HG03135 (cell line): ENCODE results near the gene ARMC8.
A peak's percentile ranks its signal among the peaks of the same experiment; 100 is the strongest.
"Not testable (repeated sequence)": the region's sequence is repeated elsewhere in the genome, so short reads cannot be mapped to it uniquely, and the experiment has no call there.

Source experiments
- ATAC-seq: cut with Tn5 transposase; IDR thresholded peaks from one replicate; pipeline ENCODE4 v1.9.1; 2021; ENCODE audit warnings: mild to moderate bottlenecking, moderate library complexity; ENCODE audit not compliant: unreplicated experiment

ARMC8 gene, protein sequence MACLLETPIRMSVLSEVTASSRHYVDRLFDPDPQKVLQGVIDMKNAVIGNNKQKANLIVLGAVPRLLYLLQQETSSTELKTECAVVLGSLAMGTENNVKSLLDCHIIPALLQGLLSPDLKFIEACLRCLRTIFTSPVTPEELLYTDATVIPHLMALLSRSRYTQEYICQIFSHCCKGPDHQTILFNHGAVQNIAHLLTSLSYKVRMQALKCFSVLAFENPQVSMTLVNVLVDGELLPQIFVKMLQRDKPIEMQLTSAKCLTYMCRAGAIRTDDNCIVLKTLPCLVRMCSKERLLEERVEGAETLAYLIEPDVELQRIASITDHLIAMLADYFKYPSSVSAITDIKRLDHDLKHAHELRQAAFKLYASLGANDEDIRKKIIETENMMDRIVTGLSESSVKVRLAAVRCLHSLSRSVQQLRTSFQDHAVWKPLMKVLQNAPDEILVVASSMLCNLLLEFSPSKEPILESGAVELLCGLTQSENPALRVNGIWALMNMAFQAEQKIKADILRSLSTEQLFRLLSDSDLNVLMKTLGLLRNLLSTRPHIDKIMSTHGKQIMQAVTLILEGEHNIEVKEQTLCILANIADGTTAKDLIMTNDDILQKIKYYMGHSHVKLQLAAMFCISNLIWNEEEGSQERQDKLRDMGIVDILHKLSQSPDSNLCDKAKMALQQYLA

DNA sequence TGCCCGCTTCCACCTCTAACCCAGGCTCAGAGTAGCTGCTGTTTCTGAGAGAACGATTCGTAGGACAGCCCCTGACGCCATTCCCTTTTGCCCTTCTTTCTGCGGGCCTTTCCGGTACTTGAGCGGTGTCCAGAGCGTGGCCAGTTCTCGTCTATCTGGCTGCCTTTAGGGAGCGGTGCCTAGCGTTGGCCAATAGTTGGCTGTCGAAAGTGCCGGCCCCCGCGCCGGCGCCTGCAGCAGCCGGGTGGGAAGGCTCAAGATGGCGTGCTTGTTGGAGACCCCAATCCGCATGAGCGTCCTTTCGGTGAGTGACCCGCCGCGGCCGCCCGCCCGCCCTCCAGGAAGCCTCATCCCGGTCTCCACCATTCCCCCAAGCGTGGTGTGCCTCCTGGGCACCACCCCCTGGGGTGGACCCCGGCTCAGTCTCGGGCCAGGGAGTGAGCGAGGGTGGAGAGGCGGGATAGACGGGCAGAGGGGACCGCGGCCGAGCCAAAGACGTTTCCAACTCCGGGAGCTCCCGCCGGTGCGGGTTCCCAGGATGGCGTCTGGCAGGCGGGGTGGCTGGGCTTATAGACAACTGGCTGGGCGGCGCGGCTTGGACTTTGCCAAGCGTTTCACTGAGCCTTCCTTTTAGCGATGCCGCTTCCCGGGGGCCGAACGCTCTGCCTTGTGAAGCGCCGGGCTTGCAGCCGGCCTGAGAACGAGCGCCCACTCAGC lies at the start of gene ARMC8:
TSS of gene ARMC8 (plus strand) at position 6 of the 717 bp plus-strand sequence. CDS start at position 260, 254 bp downstream.
- peak; percentile 85 for ATAC-seq

DNA sequence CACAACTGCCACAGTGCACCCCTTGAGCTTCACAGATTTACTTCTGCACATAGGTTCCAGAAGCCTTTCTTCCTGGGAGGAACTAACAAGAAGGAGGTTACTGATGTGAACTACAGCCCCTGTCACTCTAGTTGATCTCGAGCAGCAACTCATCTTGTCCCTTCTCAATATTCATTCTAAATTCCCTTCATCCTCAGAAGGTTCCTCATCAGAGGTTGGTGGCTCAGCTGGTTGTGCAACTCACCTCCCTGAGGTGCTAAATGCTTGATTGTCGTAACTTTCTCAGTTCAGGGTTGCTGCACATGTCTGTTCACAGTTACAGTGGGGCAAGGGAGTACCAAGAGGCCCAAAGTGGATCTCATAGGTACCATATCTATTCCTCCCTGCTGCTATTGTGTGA lies 49.2 kb upstream of the ARMC8 start:
- no peak for ATAC-seq

DNA sequence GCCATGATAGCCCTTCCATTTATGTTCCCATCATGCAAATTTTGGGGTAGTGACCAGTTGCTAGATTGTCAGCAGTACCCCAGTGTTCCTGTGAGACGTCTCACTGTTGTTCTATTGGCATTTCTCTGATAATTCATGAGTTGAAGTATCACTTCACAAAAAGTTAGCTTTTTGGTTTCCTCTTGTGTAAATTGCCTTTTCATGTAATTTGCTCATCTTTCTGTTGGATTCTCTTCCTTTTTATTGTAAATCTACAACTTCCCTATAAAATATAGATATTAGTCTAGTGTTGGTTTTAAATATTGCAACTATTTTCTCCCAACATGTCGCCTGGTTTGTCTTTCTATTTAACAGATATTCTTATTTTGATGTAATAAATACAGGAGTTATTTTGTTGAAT lies 47.4 kb upstream of the ARMC8 start:
- no peak for ATAC-seq

DNA sequence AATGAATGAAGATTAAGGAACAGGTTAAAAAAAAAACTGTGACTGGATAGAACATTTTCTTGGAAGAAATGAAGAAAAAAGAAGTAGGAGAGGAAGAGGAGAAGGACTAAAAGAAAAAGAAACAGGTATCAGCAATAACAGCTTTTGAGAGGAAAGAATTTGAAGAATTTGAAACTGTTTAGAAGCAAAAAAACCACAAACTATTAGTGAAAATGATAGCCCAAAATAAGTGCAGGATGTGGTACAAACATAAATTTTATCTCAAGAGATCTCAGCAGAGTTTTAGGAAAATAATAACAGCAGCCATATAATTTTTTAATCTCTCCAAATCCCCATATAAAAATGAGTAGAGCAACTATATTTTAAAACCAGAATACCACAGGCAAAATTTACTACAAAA lies 46.2 kb upstream of the ARMC8 start:
- ATAC-seq = no peak

DNA sequence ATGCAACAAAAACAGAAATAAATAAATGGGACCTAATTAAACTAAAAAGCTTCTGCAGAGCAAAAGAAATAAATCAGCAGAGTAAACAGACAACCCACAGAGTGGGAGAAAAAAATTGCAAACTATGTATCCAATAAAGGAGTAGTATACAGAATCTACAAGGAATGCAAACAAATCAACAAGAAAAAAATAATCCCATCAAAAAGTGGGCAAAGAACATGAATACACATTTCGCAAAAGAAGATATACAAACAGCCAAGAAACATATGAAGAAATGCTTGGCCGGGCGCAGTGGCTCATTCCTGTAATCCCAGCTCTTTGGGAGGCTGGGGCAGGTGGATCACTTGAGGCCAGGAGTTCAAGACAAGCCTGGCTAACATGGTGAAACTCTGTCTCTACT lies 44.9 kb upstream of the ARMC8 start:
- not testable (repeated sequence) for ATAC-seq

DNA sequence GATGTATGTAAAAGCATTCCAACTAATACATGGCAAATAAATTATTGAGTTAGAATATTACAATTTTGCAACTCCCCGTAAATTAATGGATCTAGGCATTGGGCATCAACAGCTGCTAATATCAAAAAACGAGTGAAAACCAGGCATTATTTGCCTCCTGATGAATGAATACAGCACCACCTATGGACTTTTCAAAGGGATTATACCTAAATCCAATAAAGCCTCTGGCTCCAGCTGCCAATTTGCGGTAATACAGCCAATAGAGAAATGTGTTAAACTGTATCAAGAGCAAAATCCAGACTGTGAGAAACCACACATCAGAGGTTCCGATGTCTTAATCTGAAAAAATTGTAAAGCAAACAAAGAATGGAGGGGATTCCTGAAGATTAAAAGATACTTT lies 38.6 kb upstream of the ARMC8 start:
- no peak for ATAC-seq

DNA sequence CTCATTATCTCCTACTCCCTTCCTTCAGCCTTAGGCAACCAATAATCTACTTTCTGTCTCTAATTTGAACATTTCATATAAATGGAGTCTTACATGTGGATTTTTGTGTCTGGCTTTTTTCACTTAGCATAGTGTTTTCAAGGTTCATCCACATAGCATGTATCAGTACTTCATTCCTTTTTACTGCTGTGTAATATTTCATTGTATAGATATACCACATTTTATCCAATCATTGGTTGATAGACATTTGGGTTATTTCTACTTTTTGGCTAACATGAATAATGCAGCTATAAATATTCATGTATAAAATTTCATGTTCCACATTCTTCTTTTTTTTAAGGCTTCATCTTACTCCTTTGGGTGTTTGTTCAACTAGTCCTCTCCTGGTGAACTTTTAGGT lies 32.6 kb upstream of the ARMC8 start:
- no peak for ATAC-seq

DNA sequence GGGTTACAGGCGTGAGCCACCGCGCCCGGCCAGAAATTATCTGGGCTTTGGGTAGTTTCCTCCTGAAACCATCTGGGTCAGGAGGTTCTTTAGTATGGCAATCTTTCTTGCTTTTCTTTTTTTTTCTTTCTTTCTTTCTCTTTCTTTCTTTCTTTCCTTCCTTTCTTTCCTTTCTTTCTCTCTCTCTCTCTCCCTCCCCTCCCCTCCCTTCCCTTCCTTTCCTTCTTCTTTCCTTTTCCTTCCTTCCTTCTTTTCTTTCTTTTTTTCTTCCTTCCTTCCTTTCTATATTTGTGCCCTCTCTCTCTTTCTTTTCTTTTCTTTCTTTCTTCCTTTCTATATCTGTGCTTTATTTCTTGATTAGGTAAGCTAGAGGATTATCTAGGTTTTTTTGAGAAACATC lies 29.4 kb upstream of the ARMC8 start:
- no peak for ATAC-seq

DNA sequence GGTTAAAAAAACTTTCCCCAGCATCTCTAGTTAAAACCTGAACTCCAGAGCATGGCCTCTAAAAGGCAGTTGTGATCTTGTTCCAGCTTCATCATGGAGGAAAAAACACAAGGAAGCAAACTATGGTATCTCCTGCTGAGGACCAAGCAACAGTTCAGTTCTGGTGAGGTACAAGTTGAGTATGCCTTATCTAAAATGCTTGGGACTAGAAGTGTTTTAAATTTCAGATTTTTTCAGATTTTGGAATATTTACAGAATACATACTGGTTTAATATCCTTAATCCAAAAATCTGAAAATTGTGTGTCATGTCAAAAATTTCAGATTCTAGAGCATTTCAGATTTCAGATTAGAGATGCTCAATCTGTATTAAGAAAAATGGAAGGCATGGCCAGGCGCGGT lies 22.0 kb upstream of the ARMC8 start:
- ATAC-seq = no peak

DNA sequence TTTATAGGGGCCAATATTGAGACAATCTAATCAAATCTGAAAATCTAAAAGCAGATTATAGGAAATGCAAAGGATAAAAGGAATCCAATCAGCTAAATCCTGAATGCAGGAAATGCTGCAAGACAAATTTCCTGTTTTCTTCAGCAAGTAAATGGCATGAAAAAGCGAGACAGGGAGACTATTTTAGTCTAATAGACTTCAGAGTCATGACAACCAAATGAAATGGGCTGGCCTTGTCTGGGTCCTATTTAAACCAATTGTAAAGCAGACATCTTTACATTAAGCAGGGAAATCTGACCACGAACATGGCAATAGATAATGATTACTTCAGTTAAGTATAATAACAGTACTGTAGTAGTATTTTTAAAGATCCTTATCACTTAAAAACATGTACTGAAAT lies 14.5 kb upstream of the ARMC8 start:
- no peak for ATAC-seq

DNA sequence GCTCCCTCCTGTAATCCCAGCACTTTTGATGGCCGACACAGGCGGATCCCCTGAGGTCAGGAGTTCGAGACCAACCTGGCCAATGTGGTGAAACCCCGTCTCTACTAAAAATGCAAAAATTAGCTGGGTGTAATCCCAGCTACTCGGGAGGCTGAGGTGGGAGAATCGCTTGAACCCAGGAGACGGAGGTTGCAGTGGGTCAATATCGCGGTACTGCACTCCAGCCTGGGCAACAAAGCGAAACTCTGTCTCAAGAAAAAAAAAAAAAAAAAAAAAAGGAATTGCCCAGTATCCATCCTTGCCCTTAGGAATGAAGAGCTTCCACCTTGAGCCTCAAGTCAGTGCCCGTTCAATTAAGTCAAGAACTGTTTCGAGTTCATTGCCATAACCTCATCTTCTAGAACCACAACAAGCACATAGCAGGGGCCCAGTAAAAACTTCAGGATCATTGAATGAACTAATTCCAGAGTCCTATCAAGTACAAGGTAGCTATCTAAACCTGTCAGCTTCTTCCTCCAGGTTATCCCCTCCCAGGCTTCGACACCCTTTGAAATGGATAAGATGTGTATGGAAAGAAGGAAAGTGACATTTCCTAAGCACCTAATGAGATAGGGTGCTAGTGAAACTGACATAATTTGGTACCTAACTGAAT lies 13.2 kb upstream of the ARMC8 start:
- peak; percentile 15 for ATAC-seq

DNA sequence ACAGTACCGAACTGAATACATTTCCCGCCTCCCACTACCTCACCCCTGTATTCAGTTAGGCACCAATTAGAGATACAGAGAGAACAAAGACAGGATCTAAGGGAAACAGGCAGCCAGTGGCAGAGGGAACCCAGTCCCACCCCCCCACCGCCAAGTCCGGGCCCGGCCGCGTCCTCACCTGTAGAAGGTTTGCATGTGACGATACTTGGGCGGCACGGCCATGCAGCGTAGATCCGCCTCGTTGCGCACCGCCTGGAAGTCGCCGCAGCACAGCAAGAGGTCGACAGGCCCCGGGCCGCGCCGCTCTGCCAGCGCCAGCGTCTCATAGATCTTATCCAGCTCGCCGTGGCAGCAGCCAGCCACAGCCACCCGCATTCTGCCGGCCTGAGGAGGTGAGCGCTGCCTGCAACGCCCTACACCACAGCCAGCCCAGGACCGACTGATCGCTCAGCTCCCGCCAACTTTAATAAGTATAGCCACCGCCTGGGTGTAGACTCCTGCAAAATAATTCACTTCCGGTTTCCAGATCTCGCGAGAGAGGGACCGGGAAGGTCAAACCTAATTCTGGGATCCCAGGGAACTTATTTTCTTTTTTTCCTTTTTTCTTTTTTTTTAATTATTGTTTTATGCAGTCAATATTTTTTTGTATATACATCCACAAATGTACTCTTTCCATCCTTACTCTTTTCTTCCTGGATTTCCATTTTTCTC lies 12.5 kb upstream of the ARMC8 start, which contains the start of gene DBR1:
TSS of gene DBR1 (minus strand) at position 501 of the 711 bp plus-strand sequence. CDS start at position 375, 126 bp downstream.
- ATAC-seq = peak; percentile 90

DNA sequence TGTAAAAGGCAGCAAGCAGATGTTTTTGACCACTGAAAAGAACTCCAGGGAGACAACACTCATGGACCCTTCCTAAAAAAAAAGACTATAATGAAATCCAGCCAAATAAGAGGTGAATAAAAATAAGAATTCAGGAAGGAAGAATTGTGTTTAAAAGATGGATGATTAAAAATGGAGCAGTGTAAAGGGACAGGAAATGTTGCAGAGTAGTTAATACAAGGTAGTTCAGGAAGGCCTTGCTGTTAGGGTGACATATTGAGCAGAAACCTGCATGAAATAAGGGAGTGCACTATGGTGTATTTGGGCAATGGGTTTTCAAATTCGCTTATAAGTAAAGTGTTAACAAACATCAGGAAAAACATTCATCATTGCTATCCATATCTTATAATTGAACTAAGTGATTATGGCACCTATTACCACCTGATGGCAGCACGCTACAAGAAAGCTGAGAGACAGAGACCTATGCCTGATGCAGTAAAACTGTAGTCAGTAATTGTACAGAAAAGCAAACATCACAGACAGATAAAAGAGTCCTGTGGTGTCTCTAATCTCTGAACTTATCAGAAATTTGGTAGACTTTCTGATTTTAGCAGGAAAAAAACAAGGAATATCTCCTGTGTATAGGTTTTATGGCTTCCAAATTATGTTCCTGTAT lies 6.6 kb upstream of the ARMC8 start:
- peak; percentile 61 for ATAC-seq

DNA sequence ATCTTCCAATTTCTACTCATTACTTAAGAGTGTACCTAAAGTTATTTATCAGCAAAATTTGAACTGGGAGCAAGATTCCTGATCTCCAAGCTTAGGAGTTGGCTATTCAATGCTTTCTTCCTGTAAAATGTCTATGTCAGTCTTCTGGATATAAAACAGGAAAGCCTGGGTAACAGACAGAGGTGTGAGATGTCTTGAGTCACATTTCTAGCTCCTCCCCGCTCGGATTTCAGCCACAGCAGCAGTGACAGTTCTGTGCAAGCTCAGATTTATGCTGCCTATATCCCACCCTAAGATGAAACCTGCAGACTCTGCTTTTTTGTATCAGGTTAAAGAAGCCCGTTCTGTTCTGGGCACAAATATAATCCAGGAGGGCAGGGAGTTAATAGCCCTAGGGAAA lies 2.1 kb upstream of the ARMC8 start:
- no peak for ATAC-seq

DNA sequence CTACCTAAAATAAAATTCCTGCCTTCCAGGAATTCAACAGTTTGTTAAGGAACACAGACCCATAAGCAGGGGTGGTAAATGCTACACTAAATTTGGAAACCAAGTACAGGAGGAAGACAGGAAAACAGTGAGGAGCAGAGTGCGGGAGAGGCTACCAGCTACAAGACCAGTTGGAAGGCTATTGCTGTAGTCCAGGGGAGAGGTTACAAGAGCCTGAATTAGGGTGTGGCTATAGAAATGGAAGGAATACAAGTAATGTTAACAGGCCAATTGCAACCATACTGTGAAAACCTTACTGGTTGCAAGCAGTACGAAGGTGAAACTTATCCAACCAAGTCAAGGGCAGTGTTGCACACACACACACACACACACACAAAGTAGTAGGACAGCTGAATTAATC lies 880 bp upstream of the ARMC8 start:
- no peak for ATAC-seq

DNA sequence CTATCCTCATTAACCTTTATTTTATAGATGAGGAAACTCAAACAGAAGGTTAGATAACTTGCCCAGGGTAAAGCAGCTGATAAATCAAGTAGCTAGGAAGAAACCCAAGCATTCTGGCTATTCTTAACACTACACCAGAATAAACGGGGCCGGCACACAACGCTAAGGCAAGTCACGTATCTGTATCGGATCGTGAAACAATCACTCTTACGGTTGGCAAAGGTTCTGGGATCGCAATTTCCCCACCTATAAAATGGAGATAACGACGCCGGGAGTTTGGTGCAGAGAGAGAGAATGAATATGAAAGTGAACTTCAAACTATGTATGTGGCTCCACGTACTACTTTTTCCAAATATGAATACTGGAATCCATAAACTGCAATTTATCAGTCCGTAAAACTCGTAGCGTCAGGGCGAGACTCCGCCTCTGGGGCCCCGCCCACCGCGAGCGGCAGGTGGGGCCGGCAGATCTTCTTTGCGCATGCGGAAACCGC lies 252 bp upstream of the ARMC8 start:
- peak; percentile 31 for ATAC-seq

DNA sequence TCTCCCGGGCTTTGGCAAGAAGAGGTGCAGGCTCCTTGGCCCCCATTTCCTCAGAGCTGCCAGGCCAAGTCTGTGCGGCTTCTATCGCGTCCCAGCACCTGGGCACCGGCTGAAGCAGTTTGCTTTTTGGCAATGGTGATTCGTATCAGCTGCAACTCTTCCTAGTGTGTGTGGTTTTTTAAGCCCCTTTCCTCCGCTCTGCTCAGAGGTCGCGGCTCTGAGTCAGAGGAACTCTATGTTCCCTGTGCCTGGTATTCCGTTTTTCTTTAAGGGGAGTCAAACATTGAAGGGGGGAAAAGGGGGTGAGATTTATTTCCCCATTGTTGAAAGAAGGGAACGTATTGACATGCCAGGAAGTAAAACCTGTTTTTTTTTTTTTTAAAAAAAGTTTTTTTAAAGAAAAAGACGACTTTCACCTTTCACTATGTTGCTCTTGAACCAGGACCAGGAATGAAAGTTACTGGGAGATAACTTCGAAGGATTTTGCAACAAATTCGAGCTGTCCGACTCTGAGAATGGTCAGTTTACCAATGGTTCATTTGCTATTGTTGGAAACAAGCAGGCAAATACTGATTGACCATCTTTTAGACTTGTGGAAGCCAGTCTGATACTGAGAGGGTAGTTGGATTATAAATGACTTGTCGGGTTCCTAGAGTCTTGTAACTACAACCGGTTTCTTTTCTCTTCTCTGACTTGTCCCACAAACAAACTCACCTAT lies 1.1 kb downstream of the ARMC8 start:
- ATAC-seq = no peak

DNA sequence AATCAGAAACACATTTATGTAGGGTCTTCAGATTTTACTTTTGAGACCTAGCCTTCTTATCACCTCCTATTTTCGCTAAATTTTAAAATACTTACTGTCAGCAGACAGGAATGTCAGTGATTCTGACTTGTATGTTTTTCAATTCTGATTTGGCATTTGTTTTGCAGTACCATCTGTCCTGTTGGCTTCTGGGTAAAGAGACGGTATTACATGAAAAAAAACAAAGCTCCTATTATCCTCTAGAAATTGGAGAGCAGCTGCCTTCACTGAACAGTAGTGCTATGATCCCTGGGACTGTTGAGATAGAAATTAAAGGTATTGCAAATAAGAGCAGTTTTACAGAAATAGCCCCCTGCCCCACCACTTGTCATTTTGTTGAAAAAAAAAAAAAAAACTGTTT lies 8.4 kb downstream of the ARMC8 start:
- no peak for ATAC-seq

DNA sequence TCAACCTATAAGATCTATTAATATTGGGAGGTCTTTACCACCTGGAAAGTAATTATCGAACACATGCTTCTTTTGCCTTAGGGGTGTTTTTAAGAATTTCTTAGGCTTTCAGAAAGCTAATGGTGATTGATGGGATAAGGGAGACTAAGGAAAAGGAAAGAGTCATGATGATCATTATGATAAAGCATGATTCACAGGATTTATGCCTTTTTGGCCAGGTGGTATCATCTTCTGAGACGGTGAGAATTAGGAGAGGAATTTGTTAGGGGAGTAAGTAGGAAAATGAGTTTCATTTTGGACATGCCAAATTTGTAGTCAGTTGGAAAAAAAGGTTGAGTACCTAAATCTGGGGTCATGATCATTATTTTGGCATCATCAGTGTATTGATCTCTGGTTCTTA lies 8.9 kb downstream of the ARMC8 start:
- no peak for ATAC-seq
